Pancreas (tissue), 10 donors: ENCODE results near the gene TSPOAP1. TPM values are rescaled to one million over a fixed set of nuclear protein-coding genes. Genes with fewer than 3 reads are reported as not detected.

Source experiments
- ATAC-seq, 4 donors: fragments of 200-7000 bp; cut with Tn5 transposase; one replicate each; pipeline versions ENCODE4 v1.8.0 to v1.9.1; 2020; ENCODE audit warnings: mild to moderate bottlenecking in 4 of 4, moderate library complexity in 4 of 4
- DNase-seq, 6 donors: peaks; one replicate each; pipeline ENCODE4 v3.0.0-alpha.2; 2020
- FAIRE-seq: peaks from 2 replicates; lab custom pipeline; 2012; peaks lifted over from hg19 to GRCh38; lab: Jason Lieb, UNC
- H3K27ac ChIP-seq, 4 donors: fragments of 200-600 bp; sonication (generic); 1 replicate in 3 of 4; 2 replicates in 1 of 4; pipeline versions ENCODE4 v1.5.0 to v1.8.0; 2020
- H3K27me3 ChIP-seq, 4 donors: fragments of 200-600 bp; one replicate each; pipeline ENCODE4 v1.8.0; 2021
- H3K36me3 ChIP-seq, 3 donors: fragments of 200-600 bp; sonication (generic) in 1 of 3; one replicate each; pipeline versions ENCODE4 v1.5.0 to v1.8.0; 2020 to 2021
- H3K4me1 ChIP-seq, 3 donors: fragments of 200-600 bp; one replicate each; pipeline ENCODE4 v1.8.0; 2021
- H3K4me3 ChIP-seq, 4 donors: fragments of 200-600 bp; sonication (generic) in 2 of 4; one replicate each; pipeline versions ENCODE4 v1.5.0 to v1.8.0; 2020 to 2021
- H3K9me3 ChIP-seq, 4 donors: fragments of 200-600 bp; one replicate each; pipeline ENCODE4 v1.8.0; 2021
- CTCF ChIP-seq, 4 donors: fragments of 200-600 bp; sonication (generic) in 3 of 4; IDR thresholded peaks; one replicate each; pipeline versions ENCODE4 v1.5.0 to v1.8.0; 2021; ENCODE audit warnings: antibody characterized with exemption in 4 of 4
- WGBS, 2 donors: extraction: QIAGEN DNeasy Blood & Tissue Kit; methylation state at CpG; one replicate each; pipeline ENCODE4 v1.1.7; 2013; 5-methylcytosine and 5-hydroxymethylcytosine counted together
- intact Hi-C, 3 donors: fragments of 100-400 bp; cut with DNase I; formaldehyde crosslinking; loops; one replicate each; pipeline versions ENCODE4 v1.11.1 to v1.14.2; 2022
- polyA plus RNA-seq, 2 donors: library from polyadenylated mRNA; stranded (reverse); fragments of 200-250 nt; gene quantifications; one replicate each; pipeline ENCODE4 v1.2.3, GENCODE V29; 2013
- total RNA-seq, 6 donors: library from RNA; stranded (reverse); fragmentation: NEBNext Ultra II Directional in 4 of 6; extraction: Animal tissue kit (Norgen Biotek cat#: 25700) in 4 of 6; gene quantifications; one replicate each; pipeline versions ENCODE4 v1.2.1 to v1.2.4, GENCODE V29; 2021 to 2023
- donor health status: healthy with polysubstance abuse.
- donor health status: DM: no; HTN: no; CAD: no; lungs with moderate emphysema.
- donor health status: DM: no; HTN: no; CAD: no.
- donor health status: control.
- donor health status: control.
- donor health status: Bipolar disorder and iron deficiency.
- donor health status: DM: yes; HTN: yes; CAD: no.
- donor health status: DM: no; HTN: no; CAD: no.
- donor health status: DM: no; HTN: no; CAD: no.
- donor health status: DM: yes; HTN: yes; CAD: no.

TSPOAP1 gene
- total and polyA plus RNA-seq, 8 donors: 7.0 to 90.2 (median 14.8) TPM

GRCh38 chr17:58345500-58345899 is 16.9 kb upstream of the TSPOAP1 start:
- no peak overlapping the region for H3K4me3 ChIP-seq
- intact Hi-C loops: no loop called here
- FAIRE-seq (no peak), DNase-seq (peak in 1 of 6 donors; percentile 4), ATAC-seq (no peak)
- no peak for TF ChIP-seq CTCF (IDR thresholded peaks at IDR 0.05)
- WGBS, 2 donors: 70 to 92% methylated on average over 4 of the region's 4 CpGs
- no peaks in the 10 kb centered on the region for H3K4me1 ChIP-seq
- H3K27me3 ChIP-seq: no peaks in the 10 kb centered on the region
- H3K36me3 ChIP-seq: peaks cover 6 to 46% (median 33%) of the 10 kb centered on the region in 3 donors
- H3K27ac ChIP-seq: peak overlapping the region in 2 of 4 donors; percentile 58 to 62
- no peaks in the 10 kb centered on the region for H3K9me3 ChIP-seq

GRCh38 chr17:58344791-58345157 is 16.2 kb upstream of the TSPOAP1 start:
- no peaks in the 10 kb centered on the region for H3K27me3 ChIP-seq
- ATAC-seq: peak in 3 of 4 donors; percentile 36 to 61 (median 47)
- no peak for FAIRE-seq
- WGBS, 2 donors: 64 to 72% methylated on average over 2 of the region's 2 CpGs
- peak overlapping the region in 2 of 4 donors; percentile 58 to 62 for H3K27ac ChIP-seq
- no peaks in the 10 kb centered on the region for H3K9me3 ChIP-seq
- no peak overlapping the region for H3K4me3 ChIP-seq
- H3K36me3 ChIP-seq: peaks cover 6 to 43% (median 33%) of the 10 kb centered on the region in 3 donors
- no peaks in the 10 kb centered on the region for H3K4me1 ChIP-seq
- peak in 1 of 6 donors; percentile 13 for DNase-seq
- intact Hi-C loops: no loop called here
- TF ChIP-seq CTCF (IDR thresholded peaks at IDR 0.05): no peak

GRCh38 chr17:58344047-58344790 is 15.6 kb upstream of the TSPOAP1 start:
- FAIRE-seq: no peak
- no peaks in the 10 kb centered on the region for H3K27me3 ChIP-seq
- TF ChIP-seq CTCF (IDR thresholded peaks at IDR 0.05): no peak
- intact Hi-C loops: no loop called here
- H3K4me1 ChIP-seq: no peaks in the 10 kb centered on the region
- H3K9me3 ChIP-seq: no peaks in the 10 kb centered on the region
- peak in 3 of 4 donors; percentile 64 to 90 (median 75) for ATAC-seq
- 63 to 75% methylated on average over 9 of the region's 9 CpGs for WGBS, 2 donors
- H3K27ac ChIP-seq: peak overlapping the region in 2 of 4 donors; percentile 58 to 62
- H3K36me3 ChIP-seq: peaks cover 6 to 37% (median 29%) of the 10 kb centered on the region in 3 donors
- no peak overlapping the region for H3K4me3 ChIP-seq
- peak in 3 of 6 donors; percentile 19 to 59 (median 45) for DNase-seq

- ATAC-seq: no peak
- Histone ChIP-seq H3K9me3 (no peaks in the 10 kb centered on the region), H3K27ac (peak overlapping the region in 1 of 4 donors; percentile 62), H3K36me3 (peaks cover 6 to 36% (median 27%) of the 10 kb centered on the region in 3 donors), H3K4me1 (no peaks in the 10 kb centered on the region), H3K27me3 (no peaks in the 10 kb centered on the region), H3K4me3 (no peak overlapping the region)
- WGBS, 2 donors: 90 to 99% methylated on average over 4 of the region's 4 CpGs
- TF ChIP-seq CTCF (IDR thresholded peaks at IDR 0.05): no peak
- intact Hi-C loops: no loop called here
- no peak for FAIRE-seq
- peak in 1 of 6 donors; percentile 2 for DNase-seq
Measured at GRCh38 chr17:58343131-58343530, 14.5 kb upstream of the TSPOAP1 start.
